CD4-positive, alpha-beta T cell treated with Interleukin-2 at 100 ng/mL for 4 hours (primary cell): ENCODE measurements around the gene PBX3.

Experiments
- DNase-seq: peaks from one replicate; pipeline ENCODE4 v3.0.0-alpha.2; 2020; ENCODE audit warnings: low spot score

Gene PBX3

DNA sequence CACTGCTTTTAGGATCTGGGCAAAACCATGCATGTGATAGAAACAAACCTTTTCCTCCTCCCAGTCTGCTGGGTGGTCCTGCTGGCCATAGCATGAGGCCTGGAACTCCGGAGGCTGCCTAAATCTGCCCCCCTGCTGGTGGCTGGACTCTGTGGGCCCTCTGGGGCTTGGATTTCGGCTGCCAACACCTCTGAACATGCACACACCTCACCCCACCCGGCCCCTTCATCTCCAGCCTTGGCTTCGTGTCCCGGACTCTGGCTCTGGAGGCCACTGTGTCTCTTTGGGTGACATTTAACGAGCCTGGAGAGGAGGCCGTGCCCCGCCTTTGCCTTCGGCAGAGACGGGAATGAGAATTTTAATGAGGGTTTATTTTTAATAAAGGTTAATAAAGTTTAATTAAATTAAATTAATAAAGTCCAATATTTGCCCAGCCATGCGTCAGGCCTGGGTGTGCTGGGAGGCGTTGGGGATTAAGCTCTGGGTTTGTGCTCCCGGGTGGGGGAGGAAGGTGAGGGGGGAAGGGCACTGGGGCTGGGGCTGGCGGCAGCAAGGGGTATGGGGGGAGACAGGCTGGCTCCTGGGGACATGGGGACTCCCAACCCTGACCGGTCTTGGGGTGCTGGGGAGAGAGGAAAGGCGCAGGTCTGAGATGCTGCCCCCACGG lies 251.8 kb downstream of the PBX3 start:
- no peak for DNase-seq

DNA sequence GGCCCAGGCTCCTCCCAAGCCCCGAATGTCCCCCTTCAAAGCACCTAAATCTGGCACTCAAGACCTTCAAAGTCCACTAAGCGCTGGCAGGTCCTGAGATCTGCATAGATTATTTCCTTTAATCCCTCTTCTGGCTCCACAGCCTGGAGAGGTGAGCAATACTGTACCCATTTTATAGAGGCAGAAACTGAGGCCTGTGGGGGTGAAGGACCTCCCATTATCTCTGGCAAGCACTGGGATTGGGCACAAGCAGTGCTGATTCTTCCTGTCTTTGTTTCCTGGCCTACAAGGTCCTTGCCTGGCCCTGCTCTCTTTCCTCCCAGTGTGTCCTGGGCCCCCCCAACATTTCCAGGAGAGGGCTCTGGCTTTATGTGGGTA lies 252.3 kb downstream of the PBX3 start:
- no peak for DNase-seq

- no peak for DNase-seq
Measured at GRCh38 chr9:126000256-126000655, 253.1 kb downstream of the PBX3 start.

- no peak for DNase-seq
Measured at GRCh38 chr9:126000731-126001580, 253.8 kb downstream of the PBX3 start.

- no peak for DNase-seq
Measured at GRCh38 chr9:126001581-126002225, 254.5 kb downstream of the PBX3 start.

DNA sequence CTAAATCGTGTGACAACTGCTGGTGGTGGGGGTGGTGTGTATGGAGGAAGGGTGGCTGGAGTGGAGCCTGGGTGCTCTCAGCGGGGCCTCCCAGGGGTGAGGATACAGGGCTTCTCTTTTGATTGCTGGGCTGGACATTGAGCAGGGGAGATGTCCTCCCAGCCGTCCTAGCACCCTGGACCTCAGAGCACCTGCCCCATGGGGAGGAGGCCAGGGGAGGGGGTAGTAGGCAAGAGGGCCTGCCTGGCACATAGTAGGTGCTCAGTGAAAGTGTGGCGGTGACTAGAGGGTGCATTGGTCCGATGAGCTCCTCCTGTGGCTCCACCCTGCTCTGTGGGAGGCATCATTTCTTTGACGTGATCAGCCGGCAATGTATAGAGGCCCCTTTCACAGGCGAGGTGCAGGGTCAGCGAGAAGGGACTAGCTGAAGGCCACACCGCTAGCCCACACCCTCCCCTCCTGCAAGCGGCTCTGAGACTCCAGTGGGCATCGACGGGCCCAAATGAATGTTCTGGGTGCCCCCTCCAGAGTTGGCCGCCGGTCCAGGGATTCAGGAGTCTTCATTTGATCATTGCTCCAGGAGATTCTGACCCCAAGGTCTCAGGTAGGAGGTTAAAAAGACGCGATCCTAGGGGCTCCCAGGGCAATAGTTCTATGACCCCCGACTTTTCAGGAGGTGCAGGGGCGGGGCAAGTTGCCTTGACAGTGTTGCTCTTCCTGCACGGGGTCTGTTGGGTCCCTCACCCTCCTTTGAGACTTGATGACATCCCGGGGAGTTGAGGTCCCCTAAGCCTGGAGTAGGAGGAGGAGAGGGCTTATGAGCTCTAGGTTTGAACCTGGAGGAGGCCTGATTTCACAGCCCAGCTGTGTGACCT lies 255.5 kb downstream of the PBX3 start:
- DNase-seq = no peak

GRCh38 chr9:126009047-126009446 lies 261.9 kb downstream of the PBX3 start:
- no peak for DNase-seq

DNA sequence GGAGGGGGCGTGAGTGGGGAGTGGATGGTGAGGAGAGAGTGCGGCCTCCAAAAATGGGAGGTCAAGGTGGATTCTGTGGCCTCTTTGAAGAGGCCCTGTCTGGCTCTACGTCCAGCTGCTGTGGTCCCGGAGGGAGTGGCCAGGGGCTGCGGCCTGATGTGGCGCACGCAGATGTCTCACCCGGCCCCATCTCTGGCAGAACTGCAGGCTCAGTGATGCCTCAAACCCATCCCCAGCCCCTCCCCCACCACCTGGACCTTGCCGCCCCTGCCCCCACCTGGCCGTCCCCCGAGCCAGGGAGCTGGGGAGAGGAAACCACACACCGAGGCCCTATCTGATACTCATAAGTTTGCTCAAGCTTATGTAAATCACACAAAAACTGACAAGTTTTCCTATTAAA lies 267.6 kb downstream of the PBX3 start:
- DNase-seq = no peak

DNA sequence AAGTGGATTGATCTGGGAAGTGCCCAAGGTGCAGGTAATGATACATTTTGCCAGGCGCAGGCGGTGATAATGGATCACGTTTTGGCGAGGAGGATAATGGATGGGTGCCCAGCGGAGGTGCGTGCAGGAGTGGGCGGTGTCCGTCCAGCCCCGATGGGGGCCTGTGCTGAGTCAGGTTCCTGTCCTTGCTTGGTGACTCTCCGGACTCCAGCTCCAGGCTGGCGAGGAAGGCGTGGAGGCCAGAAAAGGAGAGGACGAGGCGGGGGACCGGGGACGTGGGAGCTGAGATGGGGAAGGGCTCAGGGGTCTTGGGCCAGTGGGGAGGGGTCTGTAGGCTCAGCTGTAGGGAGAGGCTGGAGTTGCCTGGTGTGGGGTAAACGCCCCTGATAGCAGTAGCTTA lies 268.3 kb downstream of the PBX3 start:
- DNase-seq = no peak

DNA sequence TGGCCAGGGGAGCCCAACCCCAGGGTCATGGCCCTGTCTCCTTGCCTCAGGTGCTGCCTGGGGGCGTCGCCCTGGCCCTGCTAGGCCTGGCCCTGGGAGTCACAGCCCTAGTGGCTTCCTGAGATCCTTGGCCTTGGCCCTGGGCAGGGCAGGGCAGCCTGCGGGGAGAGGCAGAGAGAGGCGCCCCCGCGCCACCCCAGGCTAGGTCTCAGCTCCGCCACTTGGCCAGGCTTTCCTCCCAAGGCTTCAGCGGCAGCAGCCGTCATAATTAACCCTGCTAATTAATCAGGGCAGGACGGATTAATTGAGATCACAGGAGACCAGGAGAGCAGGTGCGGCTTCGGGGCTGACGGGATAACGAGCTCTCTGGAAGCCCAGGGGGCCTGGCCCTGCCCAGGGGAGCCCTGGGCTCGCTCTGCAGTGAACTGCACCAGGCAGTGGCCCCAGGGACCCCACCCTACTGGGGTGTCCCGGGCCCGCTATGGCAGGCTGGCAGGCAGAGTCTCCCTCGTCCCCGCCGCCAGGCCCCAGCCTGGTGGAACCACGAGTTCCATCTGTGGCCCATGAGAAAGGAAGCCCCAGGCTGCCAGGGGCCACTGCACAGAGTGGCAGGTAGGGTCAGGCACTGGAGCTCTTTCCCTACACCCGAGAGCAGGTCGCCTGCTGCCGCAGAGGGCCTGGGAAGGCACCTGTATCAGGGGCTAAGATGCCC lies 269.6 kb downstream of the PBX3 start:
- no peak for DNase-seq
